Caco-2 (cell line): Measurements from ENCODE around the gene FBXO46. TPM values are rescaled to one million over a fixed set of nuclear protein-coding genes. Genes with fewer than 3 reads are reported as not detected.
"Not testable (repeated sequence)": the region's sequence is repeated elsewhere in the genome, so short reads cannot be mapped to it uniquely, and the experiment has no call there.

ENCODE experiments used
- BruUV-seq: library from RNA; stranded (reverse); fragments of 400-500 nt; replicated peaks from 2 replicates; lab custom pipeline; 2021; lab: Mats Ljungman, UMichigan
- CTCF ChIA-PET: fragments of 300-600 bp; sonication (Branson Sonifier 250); formaldehyde crosslinking; loops from one replicate; lab custom pipeline; 2022; ENCODE audit warnings: antibody characterized with exemption; lab: Charles Lee
- POLR2A ChIA-PET: fragments of 300-600 bp; sonication (Branson Sonifier 250); formaldehyde crosslinking; loops from one replicate; lab custom pipeline; 2022; ENCODE audit warnings: antibody characterized with exemption; lab: Charles Lee
- DNase-seq, 2 experiments: peaks; one replicate each; pipeline versions ENCODE4 v3.0.0 to v3.0.0-alpha.2; 2020 to 2022
- H3K27me3 ChIP-seq: replicated peaks from 2 replicates; pipeline ENCODE4 v1.6.0; 2011; ENCODE audit warnings: low read length; ENCODE audit not compliant: control insufficient read depth, insufficient read depth
- H3K36me3 ChIP-seq: 2 replicates; pipeline ENCODE4 v1.5.1; 2011; ENCODE audit warnings: low read length; ENCODE audit not compliant: control insufficient read depth, insufficient read depth
- H3K4me1 ChIP-seq: fragments of 250-450 bp; sonication (Bioruptor Pico); 2 replicates; pipeline ENCODE4 v1.5.1; 2020; ENCODE audit warnings: mild to moderate bottlenecking
- H3K4me3 ChIP-seq: 2 replicates; pipeline ENCODE4 v1.5.1; 2011; ENCODE audit warnings: low read depth, mild to moderate bottlenecking, control low read depth, low read length
- H3K9me3 ChIP-seq: fragments of 250-450 bp; sonication (Bioruptor Pico); 2 replicates; pipeline ENCODE4 v1.5.1; 2020; ENCODE audit warnings: mild to moderate bottlenecking, moderate library complexity
- H3K27ac Mint-ChIP-seq: one replicate; pipeline ENCODE4 v1.8.0; 2022; ENCODE audit warnings: mixed read lengths; ENCODE audit not compliant: unreplicated experiment
- H3K27me3 Mint-ChIP-seq: one replicate; pipeline ENCODE4 v1.8.0; 2022; ENCODE audit warnings: mixed read lengths; ENCODE audit not compliant: insufficient read depth, unreplicated experiment
- H3K36me3 Mint-ChIP-seq: one replicate; pipeline ENCODE4 v1.8.0; 2022; ENCODE audit warnings: mild to moderate bottlenecking, mixed read lengths; ENCODE audit not compliant: insufficient read depth, unreplicated experiment
- H3K4me1 Mint-ChIP-seq: one replicate; pipeline ENCODE4 v1.8.0; 2022; ENCODE audit warnings: low read depth, mixed read lengths; ENCODE audit not compliant: unreplicated experiment
- H3K4me3 Mint-ChIP-seq: one replicate; pipeline ENCODE4 v1.8.0; 2022; ENCODE audit warnings: mild to moderate bottlenecking, moderate library complexity, mixed read lengths; ENCODE audit not compliant: unreplicated experiment
- H3K9me3 Mint-ChIP-seq: one replicate; pipeline ENCODE4 v1.8.0; 2022; ENCODE audit warnings: mixed read lengths; ENCODE audit not compliant: unreplicated experiment
- CTCF ChIP-seq, 2 experiments: fragments of 200-600 bp in 1 of 2; IDR thresholded peaks; 1 replicate in 1 of 2; 2 replicates in 1 of 2; pipeline versions ENCODE4 v1.5.1 to v1.8.0; 2011 to 2022; ENCODE audit warnings: antibody characterized with exemption in 1 of 2, control low read depth in 1 of 2, inconsistent platforms in 1 of 2, low read depth in 1 of 2, low read length in 1 of 2, mild to moderate bottlenecking in 1 of 2, moderate library complexity in 1 of 2; ENCODE audit not compliant: insufficient read depth in 1 of 2, severe bottlenecking in 1 of 2, unreplicated experiment in 1 of 2
- intact Hi-C: fragments of 100-400 bp; cut with micrococcal nuclease; formaldehyde crosslinking; loops from one replicate; pipeline ENCODE4 v1.10.0; 2022; ENCODE audit not compliant: unreplicated experiment
- total RNA-seq: library from RNA; stranded (reverse); gene quantifications from 2 replicates; pipeline ENCODE4 v1.2.3, GENCODE V29; 2022

The FBXO46 gene
- total RNA-seq, 1 experiment from 2014 or later = 31.0 TPM

GRCh38 chr19:45754323-45754722, 23.6 kb upstream of the FBXO46 start:
- Histone ChIP-seq H3K36me3 (no peaks in the 10 kb centered on the region), H3K9me3 (no peaks in the 10 kb centered on the region), H3K4me1 (no peaks in the 10 kb centered on the region), H3K4me3 (no peak overlapping the region), H3K27me3 (no peaks in the 10 kb centered on the region)
- H3K9me3 Mint-ChIP-seq = no peaks in the 10 kb centered on the region
- H3K27me3 Mint-ChIP-seq = no peaks in the 10 kb centered on the region
- no peaks in the 10 kb centered on the region for H3K4me1 Mint-ChIP-seq
- H3K4me3 Mint-ChIP-seq = no peak overlapping the region
- BruUV-seq = no TSS peak
- TF ChIP-seq CTCF (IDR thresholded peaks at IDR 0.05; ENCODE audit: insufficient read depth in 1 of 2, low read depth in 1 of 2, low read length in 1 of 2, severe bottlenecking in 1 of 2, unreplicated experiment in 1 of 2) = no peak
- intact Hi-C loops = no loop called here
- H3K27ac Mint-ChIP-seq = no peak overlapping the region
- no peaks in the 10 kb centered on the region for H3K36me3 Mint-ChIP-seq
- CTCF ChIA-PET = interaction anchor here (0.5 to 1.4 kb wide), 3 partner anchors 13 to 115 kb away, joined by 3 to 6 read pairs (median 4); no protein-coding TSS in a partner anchor
- no peak for DNase-seq
- POLR2A ChIA-PET = interaction anchor here (0.6 kb wide), 1 partner anchor 15 kb away, joined by 4 read pairs; no protein-coding TSS in a partner anchor

GRCh38 chr19:45753548-45753947, 22.9 kb upstream of the FBXO46 start:
- ChIA-PET POLR2A (interaction anchor here (0.6 to 1.3 kb wide), 2 partner anchors 16 to 616 kb away, joined by 5 to 6 read pairs; partner anchors contain the start of gene SIX5), CTCF (interaction anchor here (0.9 to 1.4 kb wide), 4 partner anchors 14 to 46 kb away, joined by 3 to 6 read pairs (median 6); partner anchors contain the start of gene SIX5)
- no peak overlapping the region for H3K4me3 Mint-ChIP-seq
- intact Hi-C loops = no loop called here
- no TSS peak for BruUV-seq
- Histone ChIP-seq H3K4me3 (no peak overlapping the region), H3K36me3 (no peaks in the 10 kb centered on the region), H3K27me3 (no peaks in the 10 kb centered on the region), H3K4me1 (no peaks in the 10 kb centered on the region), H3K9me3 (no peaks in the 10 kb centered on the region)
- no peaks in the 10 kb centered on the region for H3K4me1 Mint-ChIP-seq
- no peaks in the 10 kb centered on the region for H3K27me3 Mint-ChIP-seq
- H3K9me3 Mint-ChIP-seq = no peaks in the 10 kb centered on the region
- H3K27ac Mint-ChIP-seq = no peak overlapping the region
- DNase-seq = no peak
- H3K36me3 Mint-ChIP-seq = no peaks in the 10 kb centered on the region
- peak in 1 of 2 experiments; percentile 10 for TF ChIP-seq CTCF (IDR thresholded peaks at IDR 0.05; ENCODE audit: insufficient read depth in 1 of 2, low read depth in 1 of 2, low read length in 1 of 2, severe bottlenecking in 1 of 2, unreplicated experiment in 1 of 2)

GRCh38 chr19:45752639-45753038, 21.9 kb upstream of the FBXO46 start:
- no TSS peak for BruUV-seq

GRCh38 chr19:45751483-45751882, 20.8 kb upstream of the FBXO46 start:
- intact Hi-C loops, H3K27me3 Mint-ChIP-seq, POLR2A ChIA-PET, H3K36me3 ChIP-seq, H3K4me3 Mint-ChIP-seq, H3K36me3 Mint-ChIP-seq, H3K27me3 ChIP-seq, H3K27ac Mint-ChIP-seq, H3K4me1 Mint-ChIP-seq, H3K9me3 Mint-ChIP-seq, H3K4me1 ChIP-seq, BruUV-seq, DNase-seq, H3K9me3 ChIP-seq, H3K4me3 ChIP-seq: not testable (repeated sequence)
- CTCF ChIA-PET = interaction anchor here (0.8 kb wide), 1 partner anchor 312 kb away, joined by 3 read pairs; no protein-coding TSS in a partner anchor

More at GRCh38 chr19:45752639-45753038, 21.9 kb upstream of the FBXO46 start:
- Mint-ChIP-seq H3K27me3 (no peaks in the 10 kb centered on the region), H3K9me3 (no peaks in the 10 kb centered on the region), H3K27ac (no peak overlapping the region), H3K4me3 (no peak overlapping the region), H3K36me3 (no peaks in the 10 kb centered on the region), H3K4me1 (no peaks in the 10 kb centered on the region)
- no peaks in the 10 kb centered on the region for H3K9me3 ChIP-seq
- intact Hi-C loops = no loop called here
- no peak for TF ChIP-seq CTCF (IDR thresholded peaks at IDR 0.05; ENCODE audit: insufficient read depth in 1 of 2, low read depth in 1 of 2, low read length in 1 of 2, severe bottlenecking in 1 of 2, unreplicated experiment in 1 of 2)
- DNase-seq = no peak
- no peak overlapping the region for H3K4me3 ChIP-seq
- no peaks in the 10 kb centered on the region for H3K36me3 ChIP-seq
- H3K27me3 ChIP-seq = no peaks in the 10 kb centered on the region
- H3K4me1 ChIP-seq = no peaks in the 10 kb centered on the region
- POLR2A ChIA-PET = interaction anchor here (0.6 to 1.3 kb wide), 2 partner anchors 17 to 106 kb away, joined by 5 to 10 read pairs; partner anchors contain the start of gene SIX5
- CTCF ChIA-PET = no interaction called here
